IMR-90 (cell line): ENCODE results near the gene SPTSSA. TPM values are rescaled to one million over a fixed set of nuclear protein-coding genes. Genes with fewer than 3 reads are reported as not detected.
A peak's percentile ranks its signal among the peaks of the same experiment; 100 is the strongest.

Experiments used
- ATAC-seq: fragments of 200-7000 bp; cut with Tn5 transposase; 2 replicates; pipeline ENCODE4 v1.9.1; 2020; ENCODE audit warnings: low read depth, mild to moderate bottlenecking, moderate library complexity
- BruUV-seq: library from RNA; stranded (reverse); fragments of 400-500 nt; replicated peaks from 2 replicates; lab custom pipeline; 2021; lab: Mats Ljungman, UMichigan
- CTCF ChIA-PET: fragments of 300-600 bp; formaldehyde crosslinking; extraction: SDS; loops from one replicate; lab custom pipeline; 2021; ENCODE audit warnings: antibody characterized with exemption; lab: Yijun Ruan, JAX
- POLR2A ChIA-PET: fragments of 300-600 bp; sonication (Branson Sonifier 250); formaldehyde crosslinking; loops from one replicate; lab custom pipeline; 2022; ENCODE audit warnings: antibody characterized with exemption; ENCODE audit not compliant: unreplicated experiment; lab: Charles Lee
- DNase-seq: peaks from one replicate; pipeline ENCODE4 v3.0.0; 2013
- H2AFZ ChIP-seq: replicated peaks from 2 replicates; pipeline ENCODE3; 2013; ENCODE audit warnings: low read length, mild to moderate bottlenecking; ENCODE audit not compliant: poor library complexity
- H2AK5ac ChIP-seq: 2 replicates; pipeline ENCODE4 v1.6.1; 2013; ENCODE audit warnings: low read depth, low read length, inconsistent platforms
- H2AK9ac ChIP-seq: replicated peaks from 2 replicates; pipeline ENCODE3; 2013; ENCODE audit warnings: mild to moderate bottlenecking, low read depth, low read length, moderate library complexity; ENCODE audit not compliant: poor library complexity
- H2BK120ac ChIP-seq: 2 replicates; pipeline ENCODE4 v1.6.1; 2013; ENCODE audit warnings: low read depth, low read length, inconsistent platforms
- H2BK15ac ChIP-seq: 3 replicates; pipeline ENCODE4 v1.6.1; 2013; ENCODE audit warnings: low read depth, low read length, inconsistent platforms
- H2BK20ac ChIP-seq: 2 replicates; pipeline ENCODE4 v1.6.1; 2013; ENCODE audit warnings: low read depth, mild to moderate bottlenecking, inconsistent platforms, low read length, moderate library complexity
- H2BK5ac ChIP-seq: 2 replicates; pipeline ENCODE4 v1.6.1; 2013; ENCODE audit warnings: mild to moderate bottlenecking, low read depth, low read length, inconsistent platforms; ENCODE audit not compliant: poor library complexity, severe bottlenecking
- H3K14ac ChIP-seq: replicated peaks from 2 replicates; pipeline ENCODE4 v1.6.1; 2013; ENCODE audit warnings: low read depth, low read length, inconsistent platforms
- H3K18ac ChIP-seq: 2 replicates; pipeline ENCODE4 v1.6.1; 2013; ENCODE audit warnings: low read depth, low read length, control low read depth
- H3K23ac ChIP-seq: 2 replicates; pipeline ENCODE4 v1.6.1; 2013; ENCODE audit warnings: low read depth, low read length, inconsistent platforms
- H3K27ac ChIP-seq: 2 replicates; pipeline ENCODE4 v1.5.1; 2013; ENCODE audit warnings: mild to moderate bottlenecking, control low read depth, low read length; ENCODE audit not compliant: insufficient read depth
- H3K27me3 ChIP-seq: 2 replicates; pipeline ENCODE4 v1.6.1; 2013; ENCODE audit warnings: low read length; ENCODE audit not compliant: control insufficient read depth, insufficient read depth
- H3K36me3 ChIP-seq: 2 replicates; pipeline ENCODE4 v1.6.1; 2013; ENCODE audit warnings: low read length, mixed read lengths; ENCODE audit not compliant: control insufficient read depth, insufficient read depth
- H3K4ac ChIP-seq: 2 replicates; pipeline ENCODE4 v1.6.1; 2013; ENCODE audit warnings: low read depth, low read length, inconsistent platforms
- H3K4me1 ChIP-seq: 2 replicates; pipeline ENCODE4 v1.6.1; 2013; ENCODE audit warnings: low read length, mixed read lengths; ENCODE audit not compliant: control insufficient read depth, insufficient read depth
- H3K4me2 ChIP-seq: 2 replicates; pipeline ENCODE4 v1.6.1; 2013; ENCODE audit warnings: low read depth, mild to moderate bottlenecking, control low read depth, low read length, moderate library complexity
- H3K4me3 ChIP-seq: 2 replicates; pipeline ENCODE4 v1.5.1; 2013; ENCODE audit warnings: low read depth, mild to moderate bottlenecking, control low read depth, low read length, moderate library complexity; ENCODE audit not compliant: insufficient read depth
- H3K56ac ChIP-seq: 2 replicates; pipeline ENCODE4 v1.6.1; 2013; ENCODE audit warnings: low read length, inconsistent platforms; ENCODE audit not compliant: insufficient read depth; ENCODE audit errors: extremely low read depth
- H3K79me1 ChIP-seq, 2 experiments: 2 replicates each; pipeline ENCODE4 v1.6.1; 2013; ENCODE audit warnings: low read length in 2 of 2, inconsistent platforms in 1 of 2, low read depth in 1 of 2
- H3K9ac ChIP-seq: 2 replicates; pipeline ENCODE4 v1.6.1; 2013; ENCODE audit warnings: low read depth, low read length, control low read depth
- H3K9me1 ChIP-seq: 2 replicates; pipeline ENCODE4 v1.6.1; 2013; ENCODE audit warnings: low read length, inconsistent platforms; ENCODE audit not compliant: insufficient read depth
- H3K9me3 ChIP-seq: 2 replicates; pipeline ENCODE4 v1.6.1; 2013; ENCODE audit warnings: low read length; ENCODE audit not compliant: control insufficient read depth, insufficient read depth
- H4K20me1 ChIP-seq: 2 replicates; pipeline ENCODE4 v1.6.1; 2013; ENCODE audit warnings: low read length, inconsistent platforms; ENCODE audit not compliant: insufficient read depth
- H4K5ac ChIP-seq: 2 replicates; pipeline ENCODE4 v1.6.1; 2013; ENCODE audit warnings: mild to moderate bottlenecking, low read depth, low read length, control low read depth
- H4K8ac ChIP-seq, 2 experiments: 2 replicates each; pipeline ENCODE4 v1.6.1; 2013; ENCODE audit warnings: low read depth in 2 of 2, low read length in 2 of 2, control low read depth in 1 of 2, inconsistent platforms in 1 of 2
- H4K91ac ChIP-seq: 2 replicates; pipeline ENCODE4 v1.6.1; 2013; ENCODE audit warnings: low read depth, low read length, inconsistent platforms; ENCODE audit not compliant: insufficient read depth
- CEBPB ChIP-seq: IDR thresholded peaks from 2 replicates; pipeline ENCODE4 v1.6.1; 2012; ENCODE audit warnings: low read depth, low read length, improper control_type of control experiment
- POLR2A ChIP-seq: IDR thresholded peaks from 2 replicates; pipeline ENCODE4 v1.6.1; 2012; ENCODE audit warnings: mild to moderate bottlenecking, low read depth, low read length
- WGBS, 2 experiments: methylation state at CpG; one replicate each; pipeline versions ENCODE4 v1.1.5 to v1.1.7; 2013; ENCODE audit warnings: missing lambda C conversion rate in 2 of 2; ENCODE audit not compliant: insufficient read length in 1 of 2; ENCODE audit errors: extremely low coverage in 2 of 2; 5-methylcytosine and 5-hydroxymethylcytosine counted together
- dilution Hi-C: fragments of 300-500 bp; cut with HindIII; formaldehyde crosslinking; loops from one replicate; pipeline ENCODE4 v1.14.3; 2018; ENCODE audit warnings: low sequenced_read_pairs; ENCODE audit not compliant: unreplicated experiment
- in situ Hi-C: fragments of 300-500 bp; cut with MboI; formaldehyde crosslinking; loops from 3 replicates; pipeline ENCODE4 v1.14.3; 2019; ENCODE audit warnings: low sequenced_read_pairs, inconsistent platforms, mixed read lengths
- intact Hi-C: fragments of 100-400 bp; cut with micrococcal nuclease; formaldehyde crosslinking; loops from 2 replicates; pipeline ENCODE4 v1.10.0; 2022
- polyA plus RNA-seq, 3 experiments: library from polyadenylated mRNA; depleted of rRNA; stranded (reverse); fragments of >200 nt; gene quantifications; 2 replicates each; pipeline ENCODE4 v1.2.3, GENCODE V29; 2012; ENCODE audit warnings: low replicate concordance in 1 of 3
- total RNA-seq: library from RNA; depleted of rRNA; stranded (reverse); fragments of >200 nt; gene quantifications from 2 replicates; pipeline ENCODE4 v1.2.3, GENCODE V29; 2012

The SPTSSA gene
- total and polyA plus RNA-seq, 2 of the 4 experiments (the other 2 are of a cell fraction) = 10.8 to 26.2 TPM

DNA sequence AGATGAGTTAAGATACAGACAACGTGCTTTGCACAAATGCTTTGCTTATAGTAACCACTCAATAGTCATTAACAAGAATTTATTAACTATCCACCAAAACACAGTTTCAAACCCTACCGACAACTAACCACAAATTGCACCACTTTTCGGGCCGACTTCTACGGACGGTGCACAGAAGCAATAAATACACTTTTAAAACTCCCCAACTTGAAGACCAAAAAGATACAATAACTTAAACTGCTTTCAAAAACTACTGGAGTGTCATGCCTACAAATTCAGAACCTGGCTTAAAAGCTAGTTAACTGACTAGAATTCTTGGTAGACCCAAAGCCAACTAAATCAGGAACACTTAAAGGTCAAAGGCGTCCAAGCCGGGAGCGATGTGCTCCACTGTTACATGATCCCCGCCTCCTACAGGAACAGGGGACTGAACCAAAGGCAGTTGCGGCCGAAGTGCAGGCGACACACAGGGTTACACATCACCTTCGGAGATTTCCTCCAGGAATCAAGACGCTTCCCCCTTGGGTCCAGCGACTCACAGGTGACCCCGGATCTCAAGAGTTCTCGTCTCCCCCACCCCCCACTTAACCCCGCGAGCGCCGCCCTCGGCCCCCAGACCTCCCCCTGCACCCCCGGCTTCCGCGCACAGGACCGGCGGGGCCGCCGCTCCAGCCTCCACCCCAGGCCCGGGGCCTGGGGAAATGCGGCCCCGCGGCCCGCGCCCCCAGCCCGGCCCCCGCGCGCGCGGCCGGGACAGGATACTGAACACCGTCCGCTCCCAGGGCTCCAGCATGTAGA is 507 bp downstream of the SPTSSA start:
- H2AFZ ChIP-seq = peak overlapping the region; percentile 93
- no peak overlapping the region for H2BK120ac ChIP-seq
- H3K56ac ChIP-seq = no peak overlapping the region
- no peaks in the 10 kb centered on the region for H3K9me3 ChIP-seq
- H4K8ac ChIP-seq = peak overlapping the region in 1 of 2 experiments; percentile 65; a peak in 1 of 4 replicates
- TF ChIP-seq CEBPB (0 out of 2 replicates have a peak, but pooled peaks have one; percentile 15), POLR2A (no peak)
- H4K20me1 ChIP-seq = peaks cover 24% of the 10 kb centered on the region; the same call in 1 of the 2 replicates
- H2BK15ac ChIP-seq = no peak overlapping the region
- POLR2A ChIA-PET = no interaction called here
- peak; percentile 52 for DNase-seq
- peak overlapping the region; percentile 5; the same call in 1 of the 2 replicates for H2AK5ac ChIP-seq
- peak; percentile 36 for ATAC-seq
- no peak overlapping the region for H4K5ac ChIP-seq
- intact Hi-C loops (loop anchor here (1.0 to 5.0 kb wide), 3 partner anchors 36 to 131 kb away; partner anchors contain the start of gene EAPP), dilution Hi-C loops (no loop called here), in situ Hi-C loops (loop anchor here (5.0 kb wide), 1 partner anchor 36 kb away; no protein-coding TSS in a partner anchor)
- CTCF ChIA-PET = no interaction called here
- WGBS, 2 experiments = 2% methylated on average over 23 of the region's 45 CpGs; no CpG with 5 or more reads in 1 of the 2 experiments
- TSS peak; percentile 68 for BruUV-seq
- H3K9ac ChIP-seq = peak overlapping the region; percentile 78
- H3K4me2 ChIP-seq = peak overlapping the region; percentile 70
- H3K79me1 ChIP-seq = peaks cover 0 to 22% of the 10 kb centered on the region in 2 experiments; a peak in 3 of 4 replicates
- H3K4me3 ChIP-seq = peak overlapping the region; percentile 82
- H3K14ac ChIP-seq = peak overlapping the region; percentile 42; the same call in 1 of the 2 replicates
- no peaks in the 10 kb centered on the region for H3K27me3 ChIP-seq
- no peak overlapping the region; the same call in 1 of the 2 replicates for H4K91ac ChIP-seq
- peak overlapping the region; percentile 80 for H2BK5ac ChIP-seq
- no peaks in the 10 kb centered on the region for H3K36me3 ChIP-seq
- H3K27ac ChIP-seq = peak overlapping the region; percentile 80
- peaks cover 6% of the 10 kb centered on the region for H3K9me1 ChIP-seq
- H2AK9ac ChIP-seq = peak overlapping the region; percentile 76
- H2BK20ac ChIP-seq = no peak overlapping the region
- H3K23ac ChIP-seq = peak overlapping the region; percentile 25; the same call in 1 of the 2 replicates
- peak overlapping the region; percentile 62 for H3K4ac ChIP-seq
- H3K18ac ChIP-seq = peak overlapping the region; percentile 5
- H3K4me1 ChIP-seq = peaks cover 6% of the 10 kb centered on the region
